IMR-90 (cell line): ENCODE measurements around the gene SLC17A9. TPM values are rescaled to one million over a fixed set of nuclear protein-coding genes. Genes with fewer than 3 reads are reported as not detected.

Source experiments
- ATAC-seq: fragments of 200-7000 bp; cut with Tn5 transposase; 2 replicates; pipeline ENCODE4 v1.9.1; 2020; ENCODE audit warnings: low read depth, mild to moderate bottlenecking, moderate library complexity
- BruUV-seq: library from RNA; stranded (reverse); fragments of 400-500 nt; replicated peaks from 2 replicates; lab custom pipeline; 2021; lab: Mats Ljungman, UMichigan
- CTCF ChIA-PET: fragments of 300-600 bp; formaldehyde crosslinking; extraction: SDS; loops from one replicate; lab custom pipeline; 2021; ENCODE audit warnings: antibody characterized with exemption; lab: Yijun Ruan, JAX
- POLR2A ChIA-PET: fragments of 300-600 bp; sonication (Branson Sonifier 250); formaldehyde crosslinking; loops from one replicate; lab custom pipeline; 2022; ENCODE audit warnings: antibody characterized with exemption; ENCODE audit not compliant: unreplicated experiment; lab: Charles Lee
- DNase-seq: peaks from one replicate; pipeline ENCODE4 v3.0.0; 2013
- H2AFZ ChIP-seq: replicated peaks from 2 replicates; pipeline ENCODE3; 2013; ENCODE audit warnings: low read length, mild to moderate bottlenecking; ENCODE audit not compliant: poor library complexity
- H2AK5ac ChIP-seq: 2 replicates; pipeline ENCODE4 v1.6.1; 2013; ENCODE audit warnings: low read depth, low read length, inconsistent platforms
- H2AK9ac ChIP-seq: replicated peaks from 2 replicates; pipeline ENCODE3; 2013; ENCODE audit warnings: mild to moderate bottlenecking, low read depth, low read length, moderate library complexity; ENCODE audit not compliant: poor library complexity
- H2BK120ac ChIP-seq: 2 replicates; pipeline ENCODE4 v1.6.1; 2013; ENCODE audit warnings: low read depth, low read length, inconsistent platforms
- H2BK15ac ChIP-seq: 3 replicates; pipeline ENCODE4 v1.6.1; 2013; ENCODE audit warnings: low read depth, low read length, inconsistent platforms
- H2BK20ac ChIP-seq: 2 replicates; pipeline ENCODE4 v1.6.1; 2013; ENCODE audit warnings: low read depth, mild to moderate bottlenecking, inconsistent platforms, low read length, moderate library complexity
- H2BK5ac ChIP-seq: 2 replicates; pipeline ENCODE4 v1.6.1; 2013; ENCODE audit warnings: mild to moderate bottlenecking, low read depth, low read length, inconsistent platforms; ENCODE audit not compliant: poor library complexity, severe bottlenecking
- H3K14ac ChIP-seq: replicated peaks from 2 replicates; pipeline ENCODE4 v1.6.1; 2013; ENCODE audit warnings: low read depth, low read length, inconsistent platforms
- H3K18ac ChIP-seq: 2 replicates; pipeline ENCODE4 v1.6.1; 2013; ENCODE audit warnings: low read depth, low read length, control low read depth
- H3K23ac ChIP-seq: 2 replicates; pipeline ENCODE4 v1.6.1; 2013; ENCODE audit warnings: low read depth, low read length, inconsistent platforms
- H3K27ac ChIP-seq: 2 replicates; pipeline ENCODE4 v1.5.1; 2013; ENCODE audit warnings: mild to moderate bottlenecking, control low read depth, low read length; ENCODE audit not compliant: insufficient read depth
- H3K27me3 ChIP-seq: 2 replicates; pipeline ENCODE4 v1.6.1; 2013; ENCODE audit warnings: low read length; ENCODE audit not compliant: control insufficient read depth, insufficient read depth
- H3K36me3 ChIP-seq: 2 replicates; pipeline ENCODE4 v1.6.1; 2013; ENCODE audit warnings: low read length, mixed read lengths; ENCODE audit not compliant: control insufficient read depth, insufficient read depth
- H3K4ac ChIP-seq: 2 replicates; pipeline ENCODE4 v1.6.1; 2013; ENCODE audit warnings: low read depth, low read length, inconsistent platforms
- H3K4me1 ChIP-seq: 2 replicates; pipeline ENCODE4 v1.6.1; 2013; ENCODE audit warnings: low read length, mixed read lengths; ENCODE audit not compliant: control insufficient read depth, insufficient read depth
- H3K4me2 ChIP-seq: 2 replicates; pipeline ENCODE4 v1.6.1; 2013; ENCODE audit warnings: low read depth, mild to moderate bottlenecking, control low read depth, low read length, moderate library complexity
- H3K4me3 ChIP-seq: 2 replicates; pipeline ENCODE4 v1.5.1; 2013; ENCODE audit warnings: low read depth, mild to moderate bottlenecking, control low read depth, low read length, moderate library complexity; ENCODE audit not compliant: insufficient read depth
- H3K56ac ChIP-seq: 2 replicates; pipeline ENCODE4 v1.6.1; 2013; ENCODE audit warnings: low read length, inconsistent platforms; ENCODE audit not compliant: insufficient read depth; ENCODE audit errors: extremely low read depth
- H3K79me1 ChIP-seq, 2 experiments: 2 replicates each; pipeline ENCODE4 v1.6.1; 2013; ENCODE audit warnings: low read length in 2 of 2, inconsistent platforms in 1 of 2, low read depth in 1 of 2
- H3K9ac ChIP-seq: 2 replicates; pipeline ENCODE4 v1.6.1; 2013; ENCODE audit warnings: low read depth, low read length, control low read depth
- H3K9me1 ChIP-seq: 2 replicates; pipeline ENCODE4 v1.6.1; 2013; ENCODE audit warnings: low read length, inconsistent platforms; ENCODE audit not compliant: insufficient read depth
- H3K9me3 ChIP-seq: 2 replicates; pipeline ENCODE4 v1.6.1; 2013; ENCODE audit warnings: low read length; ENCODE audit not compliant: control insufficient read depth, insufficient read depth
- H4K20me1 ChIP-seq: 2 replicates; pipeline ENCODE4 v1.6.1; 2013; ENCODE audit warnings: low read length, inconsistent platforms; ENCODE audit not compliant: insufficient read depth
- H4K5ac ChIP-seq: 2 replicates; pipeline ENCODE4 v1.6.1; 2013; ENCODE audit warnings: mild to moderate bottlenecking, low read depth, low read length, control low read depth
- H4K8ac ChIP-seq, 2 experiments: 2 replicates each; pipeline ENCODE4 v1.6.1; 2013; ENCODE audit warnings: low read depth in 2 of 2, low read length in 2 of 2, control low read depth in 1 of 2, inconsistent platforms in 1 of 2
- H4K91ac ChIP-seq: 2 replicates; pipeline ENCODE4 v1.6.1; 2013; ENCODE audit warnings: low read depth, low read length, inconsistent platforms; ENCODE audit not compliant: insufficient read depth
- BHLHE40 ChIP-seq: fragments of 150-350 bp; IDR thresholded peaks from 2 replicates; pipeline ENCODE4 v1.6.1; 2016; ENCODE audit warnings: mild to moderate bottlenecking, low read depth, low read length
- CEBPB ChIP-seq: IDR thresholded peaks from 2 replicates; pipeline ENCODE4 v1.6.1; 2012; ENCODE audit warnings: low read depth, low read length, improper control_type of control experiment
- CHD1 ChIP-seq: IDR thresholded peaks from 2 replicates; pipeline ENCODE4 v1.6.1; 2012; ENCODE audit warnings: low read depth, low read length, improper control_type of control experiment
- CTCF ChIP-seq: conservative IDR thresholded peaks from 2 replicates; pipeline ENCODE4 v1.5.1; 2012; ENCODE audit warnings: mild to moderate bottlenecking, low read depth, low read length, improper control_type of control experiment
- FOS ChIP-seq: fragments of 150-350 bp; IDR thresholded peaks from 2 replicates; pipeline ENCODE4 v1.6.1; 2016; ENCODE audit warnings: low read depth, low read length
- MAFK ChIP-seq: IDR thresholded peaks from 2 replicates; pipeline ENCODE4 v1.6.1; 2012; ENCODE audit warnings: low read depth, low read length, improper control_type of control experiment
- MAZ ChIP-seq: IDR thresholded peaks from 2 replicates; pipeline ENCODE4 v1.6.1; 2012; ENCODE audit warnings: low read depth, mild to moderate bottlenecking, low read length, improper control_type of control experiment, moderate library complexity, borderline replicate concordance
- MXI1 ChIP-seq: IDR thresholded peaks from 2 replicates; pipeline ENCODE4 v1.6.1; 2012; ENCODE audit warnings: low read depth, mild to moderate bottlenecking, low read length, moderate library complexity, borderline replicate concordance
- NFE2L2 ChIP-seq: fragments of 150-350 bp; IDR thresholded peaks from 2 replicates; pipeline ENCODE4 v1.6.1; 2016; ENCODE audit warnings: low read depth, mild to moderate bottlenecking, low read length
- POLR2A ChIP-seq: IDR thresholded peaks from 2 replicates; pipeline ENCODE4 v1.6.1; 2012; ENCODE audit warnings: mild to moderate bottlenecking, low read depth, low read length
- RAD21 ChIP-seq: IDR thresholded peaks from 2 replicates; pipeline ENCODE4 v1.6.1; 2012; ENCODE audit warnings: low read length, improper control_type of control experiment
- RCOR1 ChIP-seq: IDR thresholded peaks from 2 replicates; pipeline ENCODE4 v1.6.1; 2012; ENCODE audit warnings: mild to moderate bottlenecking, low read length, improper control_type of control experiment; ENCODE audit not compliant: insufficient replicate concordance
- RFX5 ChIP-seq: IDR thresholded peaks from 2 replicates; pipeline ENCODE4 v1.8.0; 2012; ENCODE audit warnings: low read depth, mild to moderate bottlenecking, low read length, moderate library complexity
- SMC3 ChIP-seq: fragments of 150-350 bp; IDR thresholded peaks from 2 replicates; pipeline ENCODE4 v1.6.1; 2016; ENCODE audit warnings: low read depth, mild to moderate bottlenecking, antibody characterized with exemption, low read length, moderate library complexity
- WGBS, 2 experiments: methylation state at CpG; one replicate each; pipeline versions ENCODE4 v1.1.5 to v1.1.7; 2013; ENCODE audit warnings: missing lambda C conversion rate in 2 of 2; ENCODE audit not compliant: insufficient read length in 1 of 2; ENCODE audit errors: extremely low coverage in 2 of 2; 5-methylcytosine and 5-hydroxymethylcytosine counted together
- dilution Hi-C: fragments of 300-500 bp; cut with HindIII; formaldehyde crosslinking; loops from one replicate; pipeline ENCODE4 v1.14.3; 2018; ENCODE audit warnings: low sequenced_read_pairs; ENCODE audit not compliant: unreplicated experiment
- in situ Hi-C: fragments of 300-500 bp; cut with MboI; formaldehyde crosslinking; loops from 3 replicates; pipeline ENCODE4 v1.14.3; 2019; ENCODE audit warnings: low sequenced_read_pairs, inconsistent platforms, mixed read lengths
- intact Hi-C: fragments of 100-400 bp; cut with micrococcal nuclease; formaldehyde crosslinking; loops from 2 replicates; pipeline ENCODE4 v1.10.0; 2022
- polyA plus RNA-seq, 3 experiments: library from polyadenylated mRNA; depleted of rRNA; stranded (reverse); fragments of >200 nt; gene quantifications; 2 replicates each; pipeline ENCODE4 v1.2.3, GENCODE V29; 2012; ENCODE audit warnings: low replicate concordance in 1 of 3
- total RNA-seq: library from RNA; depleted of rRNA; stranded (reverse); fragments of >200 nt; gene quantifications from 2 replicates; pipeline ENCODE4 v1.2.3, GENCODE V29; 2012
- TF ChIP-seq, protein P1 (sequence below): fragments of 150-350 bp; IDR thresholded peaks from 2 replicates; pipeline ENCODE4 v1.6.1; 2016; ENCODE audit warnings: low read depth, mild to moderate bottlenecking, low read length, moderate library complexity, borderline replicate concordance
- TF ChIP-seq, protein P2 (sequence below): fragments of 150-350 bp; IDR thresholded peaks from 2 replicates; pipeline ENCODE4 v1.6.1; 2017; ENCODE audit warnings: mild to moderate bottlenecking, antibody characterized with exemption, low read length, low read depth

Gene SLC17A9
- total and polyA plus RNA-seq, 2 of the 4 experiments (the other 2 are of a cell fraction): 2.2 to 14.4 TPM

DNA sequence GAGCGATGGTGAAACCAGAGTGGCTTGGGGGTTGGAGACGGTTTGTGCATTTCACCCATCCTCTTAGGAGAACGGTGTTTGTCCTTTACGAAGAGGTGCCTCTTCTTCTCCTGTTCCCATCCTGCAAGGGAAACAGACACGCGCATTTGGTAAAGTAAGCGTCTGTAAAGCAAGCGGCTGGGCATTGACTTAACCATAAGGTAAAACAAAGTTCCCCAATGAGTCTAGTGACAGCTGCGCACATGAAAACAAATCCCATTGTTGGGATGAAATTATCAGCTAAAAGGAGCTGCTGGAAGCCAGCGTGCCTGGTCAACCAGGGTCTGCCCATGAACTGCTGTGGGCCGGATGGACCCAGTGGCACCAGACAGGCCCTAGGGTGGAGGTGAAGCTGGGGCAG lies 48.4 kb downstream of the SLC17A9 start:
- TF ChIP-seq BHLHE40 (no peak), NFE2L2 (no peak), SMC3 (no peak), FOS (no peak), RCOR1 (no peak), MAZ (no peak), CTCF (no peak), MAFK (no peak), RFX5 (no peak), MXI1 (no peak), RAD21 (no peak), POLR2A (no peak), CEBPB (no peak), CHD1 (no peak)
- TF ChIP-seq, protein P1, sequence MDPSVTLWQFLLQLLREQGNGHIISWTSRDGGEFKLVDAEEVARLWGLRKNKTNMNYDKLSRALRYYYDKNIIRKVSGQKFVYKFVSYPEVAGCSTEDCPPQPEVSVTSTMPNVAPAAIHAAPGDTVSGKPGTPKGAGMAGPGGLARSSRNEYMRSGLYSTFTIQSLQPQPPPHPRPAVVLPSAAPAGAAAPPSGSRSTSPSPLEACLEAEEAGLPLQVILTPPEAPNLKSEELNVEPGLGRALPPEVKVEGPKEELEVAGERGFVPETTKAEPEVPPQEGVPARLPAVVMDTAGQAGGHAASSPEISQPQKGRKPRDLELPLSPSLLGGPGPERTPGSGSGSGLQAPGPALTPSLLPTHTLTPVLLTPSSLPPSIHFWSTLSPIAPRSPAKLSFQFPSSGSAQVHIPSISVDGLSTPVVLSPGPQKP: no peak
- TF ChIP-seq, protein P2, sequence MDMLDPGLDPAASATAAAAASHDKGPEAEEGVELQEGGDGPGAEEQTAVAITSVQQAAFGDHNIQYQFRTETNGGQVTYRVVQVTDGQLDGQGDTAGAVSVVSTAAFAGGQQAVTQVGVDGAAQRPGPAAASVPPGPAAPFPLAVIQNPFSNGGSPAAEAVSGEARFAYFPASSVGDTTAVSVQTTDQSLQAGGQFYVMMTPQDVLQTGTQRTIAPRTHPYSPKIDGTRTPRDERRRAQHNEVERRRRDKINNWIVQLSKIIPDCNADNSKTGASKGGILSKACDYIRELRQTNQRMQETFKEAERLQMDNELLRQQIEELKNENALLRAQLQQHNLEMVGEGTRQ: no peak
- no peak overlapping the region for H2AK9ac ChIP-seq
- H2BK15ac ChIP-seq: no peak overlapping the region
- H2BK120ac ChIP-seq: no peak overlapping the region
- CTCF ChIA-PET: interaction anchor here (1.0 kb wide), 1 partner anchor 10 kb away, joined by 3 read pairs; no protein-coding TSS in a partner anchor
- no peak overlapping the region for H2AK5ac ChIP-seq
- no peak overlapping the region for H3K4me3 ChIP-seq
- ATAC-seq: no peak
- intact Hi-C loops (no loop called here), in situ Hi-C loops (loop anchor here (25.0 kb wide), 1 partner anchor 314 kb away; no protein-coding TSS in a partner anchor), dilution Hi-C loops (no loop called here)
- peaks cover 84% of the 10 kb centered on the region for H3K27me3 ChIP-seq
- no peak overlapping the region for H3K4me2 ChIP-seq
- POLR2A ChIA-PET: no interaction called here
- peaks cover 3% of the 10 kb centered on the region; the same call in 1 of the 2 replicates for H4K20me1 ChIP-seq
- no peaks in the 10 kb centered on the region for H3K79me1 ChIP-seq
- H3K56ac ChIP-seq: no peak overlapping the region
- no peaks in the 10 kb centered on the region for H3K9me1 ChIP-seq
- H3K18ac ChIP-seq: no peak overlapping the region
- no TSS peak for BruUV-seq
- H2BK20ac ChIP-seq: no peak overlapping the region
- no peaks in the 10 kb centered on the region for H3K4me1 ChIP-seq
- H3K27ac ChIP-seq: no peak overlapping the region
- H2BK5ac ChIP-seq: no peak overlapping the region
- H2AFZ ChIP-seq: no peak overlapping the region
- no peaks in the 10 kb centered on the region for H3K9me3 ChIP-seq
- H3K14ac ChIP-seq: no peak overlapping the region
- H3K9ac ChIP-seq: no peak overlapping the region
- no peak overlapping the region for H4K91ac ChIP-seq
- no peak for DNase-seq
- no peaks in the 10 kb centered on the region for H3K36me3 ChIP-seq
- no peak overlapping the region for H4K5ac ChIP-seq
- no peak overlapping the region for H3K4ac ChIP-seq
- no peak overlapping the region for H4K8ac ChIP-seq
- 0% methylated on average over 1 of the region's 11 CpGs; no CpG with 5 or more reads in 1 of the 2 experiments for WGBS, 2 experiments
- H3K23ac ChIP-seq: no peak overlapping the region
